ENCODE data around the gene LRRC61.
"Not testable (repeated sequence)": the region's sequence is repeated elsewhere in the genome, so short reads cannot be mapped to it uniquely, and the experiment has no call there.

The LRRC61 gene, protein sequence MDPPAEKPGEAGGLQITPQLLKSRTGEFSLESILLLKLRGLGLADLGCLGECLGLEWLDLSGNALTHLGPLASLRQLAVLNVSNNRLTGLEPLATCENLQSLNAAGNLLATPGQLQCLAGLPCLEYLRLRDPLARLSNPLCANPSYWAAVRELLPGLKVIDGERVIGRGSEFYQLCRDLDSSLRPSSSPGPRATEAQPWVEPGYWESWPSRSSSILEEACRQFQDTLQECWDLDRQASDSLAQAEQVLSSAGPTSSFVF

GRCh38 chr7:150322833-150323681 is at the start of gene LRRC61, which contains the start of gene ACTR3C:
Gene LRRC61, plus strand, starts transcription at chr7:150323355. Its CDS starts 13,507 bp downstream, at chr7:150336862.
Gene ACTR3C, minus strand, starts transcription at chr7:150323545. Its CDS starts 28,249 bp downstream, at chr7:150295296.
- DNase-seq, result no peak

GRCh38 chr7:150276132-150276695 is 46.9 kb upstream of the LRRC61 start:
- peak; percentile 9 to 70 for DNase-seq

DNA sequence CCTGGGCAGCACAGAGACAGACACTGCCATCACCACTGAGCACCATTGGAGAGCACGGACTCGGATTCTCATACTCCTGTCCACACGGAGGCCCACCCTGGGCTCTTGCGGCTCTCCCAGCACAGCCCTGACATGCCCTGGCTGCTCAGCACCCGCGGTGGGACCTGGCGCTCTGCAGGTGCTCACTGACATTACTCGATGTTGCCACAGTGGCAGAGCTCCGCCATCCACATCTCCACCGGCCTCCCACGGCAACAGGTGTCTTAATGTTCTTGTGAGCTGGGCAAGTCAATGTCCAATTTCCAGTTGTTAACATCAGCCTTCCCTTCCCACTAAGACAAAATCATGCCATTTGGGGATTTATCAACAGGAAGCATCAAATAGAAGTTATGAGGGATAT is 44.8 kb upstream of the LRRC61 start:
- not testable (repeated sequence) for DNase-seq

- not testable (repeated sequence) for DNase-seq
These were observed 41.3 kb upstream of the LRRC61 start for GRCh38 chr7:150281681-150282403.

DNA sequence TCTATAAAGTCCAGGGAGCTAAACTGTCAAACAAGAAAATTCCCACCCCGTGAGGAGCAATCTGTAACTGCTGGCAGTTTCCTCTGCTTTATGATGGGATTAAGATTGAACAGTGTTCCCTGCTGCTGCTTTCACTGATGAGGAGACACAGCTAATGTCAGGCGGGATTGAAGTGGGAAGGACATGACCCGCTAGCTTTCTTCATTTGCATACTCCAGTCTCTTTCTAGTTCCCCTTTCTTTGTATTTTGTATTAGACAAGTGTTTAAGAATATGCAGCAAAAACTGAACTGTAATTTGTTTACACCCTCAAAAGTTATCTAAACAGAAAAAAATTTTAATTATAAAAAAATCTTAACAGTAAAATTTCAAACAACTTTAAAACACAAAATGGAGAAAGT is 40.0 kb upstream of the LRRC61 start:
- peak; percentile 30 to 46 for DNase-seq

DNA sequence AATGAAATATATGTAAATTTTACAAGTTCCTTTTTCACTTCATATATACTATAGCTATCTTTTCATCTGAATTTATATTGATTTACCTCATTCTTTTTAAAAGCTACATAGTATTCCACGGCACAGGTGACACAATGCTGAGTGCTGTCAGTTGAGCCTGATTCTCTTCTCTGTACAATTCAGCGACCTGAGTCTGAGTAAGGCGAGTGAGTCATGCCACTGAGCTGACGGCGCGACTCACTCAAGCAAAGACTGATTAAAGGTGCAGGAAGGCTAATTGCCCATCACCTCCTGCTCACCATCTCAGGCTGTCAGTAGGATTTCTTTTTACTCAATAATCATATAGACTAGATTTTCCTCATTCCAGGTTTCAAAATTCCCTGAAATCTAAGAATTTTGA is 39.5 kb upstream of the LRRC61 start:
- not testable (repeated sequence) for DNase-seq

- peak in 1 of 2 donors; percentile 9 for DNase-seq
These were observed 37.1 kb upstream of the LRRC61 start for GRCh38 chr7:150285849-150286754.

DNA sequence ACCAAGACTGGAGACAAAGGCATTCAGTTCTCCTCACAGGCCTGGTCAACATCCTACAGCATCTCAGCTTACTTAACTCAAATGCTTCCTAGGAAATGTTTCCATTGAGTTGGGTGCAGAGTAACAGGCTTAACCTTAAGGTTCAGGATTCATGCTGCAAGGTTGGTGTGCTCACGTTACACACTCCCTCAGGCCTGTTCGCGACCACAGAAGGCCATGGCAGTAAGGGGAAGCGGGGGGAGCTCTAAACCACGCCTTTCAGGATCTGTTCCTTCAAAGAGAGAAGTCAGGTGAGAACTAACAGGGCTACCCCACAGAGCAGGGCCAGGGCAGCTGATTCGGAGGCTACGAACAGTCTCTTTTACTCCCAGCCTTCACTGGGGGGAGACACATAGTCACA is 35.3 kb upstream of the LRRC61 start:
- DNase-seq, result not testable (repeated sequence)

GRCh38 chr7:150288816-150289215 is 34.3 kb upstream of the LRRC61 start:
- not testable (repeated sequence) for DNase-seq

- DNase-seq, result not testable (repeated sequence)
These were observed 32.8 kb upstream of the LRRC61 start for GRCh38 chr7:150290317-150290716.

GRCh38 chr7:150295027-150295426 is 28.1 kb upstream of the LRRC61 start:
- not testable (repeated sequence) for DNase-seq

GRCh38 chr7:150295614-150296013 is 27.5 kb upstream of the LRRC61 start:
- DNase-seq, result not testable (repeated sequence)

- not testable (repeated sequence) for DNase-seq
These were observed 26.4 kb upstream of the LRRC61 start for GRCh38 chr7:150296802-150297201.

GRCh38 chr7:150297978-150298377 is 25.2 kb upstream of the LRRC61 start:
- not testable (repeated sequence) for DNase-seq

DNA sequence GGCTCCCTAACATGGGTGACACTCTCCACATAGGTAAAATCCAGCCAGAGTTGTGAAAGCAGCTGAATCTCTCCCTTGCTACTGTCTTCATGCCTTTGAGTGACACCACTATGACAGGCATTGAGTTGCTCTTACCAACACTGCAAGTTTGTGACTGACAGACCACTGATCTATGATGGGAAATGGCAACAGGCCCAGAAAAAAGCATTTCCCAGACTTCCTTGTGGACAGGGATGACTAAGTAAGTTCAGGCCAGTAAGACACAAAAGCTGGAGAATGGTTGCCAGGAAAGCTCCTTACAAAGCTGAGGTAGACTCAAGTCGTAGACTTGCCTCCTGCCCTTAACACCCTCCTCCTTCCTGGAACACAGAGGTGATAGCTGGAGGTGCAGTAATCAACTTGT is 20.2 kb upstream of the LRRC61 start:
- not testable (repeated sequence) for DNase-seq

DNA sequence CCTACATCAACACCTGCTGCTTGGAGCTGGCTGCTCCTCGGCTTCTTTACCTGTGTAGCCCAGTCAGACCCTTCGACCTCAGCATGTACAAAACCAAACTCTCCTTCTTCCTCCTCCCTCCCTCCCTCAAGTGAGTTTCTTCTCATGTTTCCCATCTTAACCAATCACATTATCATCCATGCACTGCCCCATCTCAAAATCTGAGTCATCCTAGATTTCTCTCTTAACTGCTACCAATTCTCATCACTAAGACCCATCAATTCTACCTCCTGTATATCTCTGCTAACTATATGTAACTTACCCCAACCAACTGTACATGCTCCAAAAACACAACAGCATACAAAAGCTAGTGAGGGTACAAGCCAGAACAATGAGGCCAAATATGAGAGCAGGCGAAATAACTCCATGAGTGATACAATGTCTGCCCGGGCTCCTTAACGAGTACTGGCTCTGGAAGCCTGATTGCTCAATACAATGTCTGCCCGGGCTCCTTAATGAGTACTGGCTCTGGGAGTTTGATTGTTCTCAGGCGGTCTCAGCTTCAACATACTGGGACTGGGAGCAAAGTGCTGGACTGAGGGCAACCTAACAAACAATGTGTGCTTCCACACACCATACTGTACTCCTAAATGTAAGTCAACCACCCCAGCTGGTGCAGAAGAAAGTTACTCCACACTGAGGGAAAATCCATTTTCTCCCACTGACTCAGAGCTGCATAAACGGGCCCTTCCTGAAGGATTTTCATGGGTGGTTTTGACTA is 18.5 kb upstream of the LRRC61 start:
- not testable (repeated sequence) for DNase-seq

DNA sequence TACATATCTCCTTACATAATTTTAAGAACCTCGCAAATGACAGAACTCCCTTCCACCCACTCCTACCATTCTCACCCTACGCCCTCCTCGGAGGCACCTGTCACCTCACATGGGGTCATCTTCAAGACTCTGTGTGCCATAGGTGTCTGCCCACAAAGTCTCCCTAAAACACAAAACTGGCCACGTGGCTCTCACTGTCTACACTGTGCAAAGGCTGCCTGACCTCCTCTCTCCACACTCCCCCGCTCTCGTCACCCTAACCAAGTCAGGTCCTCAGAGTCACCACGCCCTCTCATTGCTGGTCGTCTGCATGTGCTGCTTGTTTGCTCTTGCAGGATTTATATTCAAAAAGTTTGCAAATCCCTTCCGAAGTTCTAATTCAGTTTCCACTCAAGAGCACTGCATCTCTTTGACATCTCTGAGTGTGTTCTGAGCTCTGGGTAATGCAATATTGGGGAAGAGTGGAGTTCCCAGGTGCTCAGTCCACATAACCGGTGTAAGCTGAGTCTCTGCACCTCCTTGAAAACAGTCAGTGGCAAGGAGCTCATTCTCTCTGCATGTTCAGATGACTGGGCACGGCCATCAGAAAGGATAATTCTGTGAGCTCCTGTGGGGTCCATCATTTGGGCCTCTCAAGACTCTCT is 17.8 kb upstream of the LRRC61 start:
- not testable (repeated sequence) for DNase-seq

DNA sequence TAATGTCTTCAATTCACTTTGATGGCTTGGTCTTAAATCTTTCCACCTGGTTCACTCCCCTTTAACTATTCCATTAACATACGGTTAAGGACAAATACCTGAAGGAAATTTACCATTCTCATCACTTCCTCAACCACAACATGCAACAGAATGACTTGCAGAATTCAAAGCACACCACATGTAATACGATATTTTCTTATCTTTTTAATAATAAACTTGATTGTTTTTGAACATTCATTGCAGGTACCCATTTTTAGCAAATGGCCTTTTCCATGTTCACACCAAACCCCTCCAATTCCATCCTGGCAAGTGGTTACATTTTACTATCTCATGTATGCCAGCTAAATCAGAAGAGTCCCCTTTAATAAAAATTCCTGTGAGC is 17.3 kb upstream of the LRRC61 start:
- not testable (repeated sequence) for DNase-seq

GRCh38 chr7:150306377-150306776 is 16.8 kb upstream of the LRRC61 start:
- DNase-seq, result not testable (repeated sequence)

DNA sequence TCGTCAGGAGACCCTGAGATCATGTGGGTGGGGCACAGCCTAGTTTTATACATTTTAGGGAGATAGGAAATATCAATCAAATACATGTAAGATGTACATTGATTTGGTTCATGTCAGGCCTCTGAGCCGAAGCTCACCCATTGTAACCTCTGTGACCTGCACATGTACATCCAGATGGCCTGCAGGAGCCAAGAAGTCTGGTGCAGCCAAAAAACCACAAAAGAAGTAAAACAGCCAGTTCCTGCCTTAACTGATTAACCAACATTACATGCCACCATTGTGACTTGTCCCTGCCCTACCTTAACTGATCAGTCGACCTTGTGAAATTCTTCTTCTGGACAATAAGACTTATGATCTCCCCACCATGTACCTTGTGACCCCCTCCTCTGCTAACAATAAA is 16.0 kb upstream of the LRRC61 start:
- no peak for DNase-seq
